DOHH2 (cell line): Measurements from ENCODE around the gene DHRS2.

Source experiments
- H3F3A ChIP-seq: fragments of 200-600 bp; sonication (generic), shearing (Covaris generic); 2 replicates; pipeline ENCODE4 v1.6.0; 2016; ENCODE audit warnings: antibody characterized with exemption, mild to moderate bottlenecking; ENCODE audit not compliant: control insufficient read depth, insufficient read depth
- H3K27ac ChIP-seq: fragments of 200-600 bp; sonication (generic); 2 replicates; pipeline ENCODE4 v1.5.1; 2014; ENCODE audit warnings: low read depth, mild to moderate bottlenecking, low read length, moderate library complexity
- H3K27me3 ChIP-seq: fragments of 200-600 bp; sonication (generic); 2 replicates; pipeline ENCODE4 v1.6.1; 2014; ENCODE audit warnings: mild to moderate bottlenecking, low read length, mixed read lengths; ENCODE audit not compliant: control insufficient read depth
- H3K36me3 ChIP-seq: fragments of 200-600 bp; sonication (generic); 2 replicates; pipeline ENCODE4 v1.6.1; 2014; ENCODE audit warnings: mild to moderate bottlenecking, low read length, moderate library complexity, mixed read lengths; ENCODE audit not compliant: control insufficient read depth
- H3K4me1 ChIP-seq: fragments of 200-600 bp; sonication (generic); 2 replicates; pipeline ENCODE4 v1.6.1; 2014; ENCODE audit warnings: mild to moderate bottlenecking, low read length, mixed read lengths; ENCODE audit not compliant: control insufficient read depth
- H3K4me2 ChIP-seq: fragments of 200-600 bp; sonication (generic); 2 replicates; pipeline ENCODE4 v1.6.0; 2014; ENCODE audit warnings: mild to moderate bottlenecking, low read length, moderate library complexity
- H3K4me3 ChIP-seq: fragments of 200-600 bp; sonication (generic); 2 replicates; pipeline ENCODE4 v1.5.1; 2014; ENCODE audit warnings: mild to moderate bottlenecking, low read length, mixed read lengths
- H3K79me2 ChIP-seq: fragments of 200-600 bp; sonication (generic); 2 replicates; pipeline ENCODE4 v1.6.1; 2014; ENCODE audit warnings: mild to moderate bottlenecking, low read length, mixed read lengths; ENCODE audit not compliant: control insufficient read depth
- H3K9me2 ChIP-seq: fragments of 200-600 bp; sonication (generic); replicated peaks from 2 replicates; pipeline ENCODE4 v1.6.1; 2014; ENCODE audit warnings: mild to moderate bottlenecking, low read length, mixed read lengths; ENCODE audit not compliant: control insufficient read depth
- H3K9me3 ChIP-seq: fragments of 200-600 bp; sonication (generic); 2 replicates; pipeline ENCODE4 v1.6.1; 2014; ENCODE audit warnings: antibody characterized with exemption, low read length, mixed read lengths; ENCODE audit not compliant: control insufficient read depth, insufficient read depth
- H4K20me1 ChIP-seq: fragments of 200-600 bp; sonication (generic); 2 replicates; pipeline ENCODE4 v1.6.0; 2014; ENCODE audit warnings: low read depth, mild to moderate bottlenecking, antibody characterized with exemption, low read length, moderate library complexity; ENCODE audit not compliant: control insufficient read depth, insufficient read depth
- EZH2phosphoT487 ChIP-seq: fragments of 200-600 bp; sonication (generic); IDR thresholded peaks from 2 replicates; pipeline ENCODE4 v1.6.1; 2017; ENCODE audit warnings: borderline replicate concordance, mild to moderate bottlenecking, antibody characterized with exemption, low read length, moderate library complexity, mixed read lengths
- TF ChIP-seq, protein P1 (sequence below): fragments of 200-600 bp; sonication (generic); IDR thresholded peaks from one replicate; pipeline ENCODE4 v1.5.1; 2014; ENCODE audit warnings: antibody characterized with exemption, mild to moderate bottlenecking, low read depth, low read length; ENCODE audit not compliant: poor library complexity, severe bottlenecking

The DHRS2 gene

GRCh38 chr14:23603103-23603502 is 33.1 kb upstream of the DHRS2 start:
- H3K27me3 ChIP-seq = no peaks in the 10 kb centered on the region
- no peak overlapping the region for H3K4me2 ChIP-seq
- H3K9me3 ChIP-seq = no peaks in the 10 kb centered on the region
- no peaks in the 10 kb centered on the region for H4K20me1 ChIP-seq
- no peaks in the 10 kb centered on the region for H3K36me3 ChIP-seq
- H3K4me3 ChIP-seq = no peak overlapping the region
- TF ChIP-seq EZH2phosphoT487 = no peak
- TF ChIP-seq, protein P1, sequence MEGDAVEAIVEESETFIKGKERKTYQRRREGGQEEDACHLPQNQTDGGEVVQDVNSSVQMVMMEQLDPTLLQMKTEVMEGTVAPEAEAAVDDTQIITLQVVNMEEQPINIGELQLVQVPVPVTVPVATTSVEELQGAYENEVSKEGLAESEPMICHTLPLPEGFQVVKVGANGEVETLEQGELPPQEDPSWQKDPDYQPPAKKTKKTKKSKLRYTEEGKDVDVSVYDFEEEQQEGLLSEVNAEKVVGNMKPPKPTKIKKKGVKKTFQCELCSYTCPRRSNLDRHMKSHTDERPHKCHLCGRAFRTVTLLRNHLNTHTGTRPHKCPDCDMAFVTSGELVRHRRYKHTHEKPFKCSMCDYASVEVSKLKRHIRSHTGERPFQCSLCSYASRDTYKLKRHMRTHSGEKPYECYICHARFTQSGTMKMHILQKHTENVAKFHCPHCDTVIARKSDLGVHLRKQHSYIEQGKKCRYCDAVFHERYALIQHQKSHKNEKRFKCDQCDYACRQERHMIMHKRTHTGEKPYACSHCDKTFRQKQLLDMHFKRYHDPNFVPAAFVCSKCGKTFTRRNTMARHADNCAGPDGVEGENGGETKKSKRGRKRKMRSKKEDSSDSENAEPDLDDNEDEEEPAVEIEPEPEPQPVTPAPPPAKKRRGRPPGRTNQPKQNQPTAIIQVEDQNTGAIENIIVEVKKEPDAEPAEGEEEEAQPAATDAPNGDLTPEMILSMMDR = no peak
- H3K4me1 ChIP-seq = no peaks in the 10 kb centered on the region
- no peaks in the 10 kb centered on the region for H3K9me2 ChIP-seq
- H3F3A ChIP-seq = no peaks in the 10 kb centered on the region
- no peak overlapping the region for H3K27ac ChIP-seq
- H3K79me2 ChIP-seq = no peaks in the 10 kb centered on the region

DNA sequence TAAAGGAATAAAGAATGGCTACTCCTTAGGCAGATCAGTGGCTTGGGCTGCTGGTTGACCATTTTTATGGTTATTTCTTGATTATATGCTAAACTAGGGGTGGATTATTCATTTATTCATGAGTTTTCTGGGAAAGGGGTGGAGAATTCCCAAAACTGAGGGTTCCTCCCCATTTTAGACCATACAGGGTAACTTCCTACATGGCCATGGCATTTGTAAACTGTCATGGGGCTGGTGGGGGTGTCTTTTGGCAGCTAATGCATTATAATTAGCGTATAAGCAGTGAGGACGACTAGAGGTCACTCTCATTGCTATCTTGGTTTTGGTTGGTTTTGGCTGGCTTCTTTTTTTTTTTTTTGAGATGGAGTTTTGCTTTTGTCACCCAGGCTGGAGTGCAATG is 32.0 kb upstream of the DHRS2 start:
- peaks cover 4% of the 10 kb centered on the region; the same call in 1 of the 2 replicates for H3K27me3 ChIP-seq
- no peaks in the 10 kb centered on the region for H3K9me3 ChIP-seq
- H3K4me2 ChIP-seq = no peak overlapping the region
- H3K27ac ChIP-seq = no peak overlapping the region
- H4K20me1 ChIP-seq = no peaks in the 10 kb centered on the region
- no peak overlapping the region for H3K4me3 ChIP-seq
- no peaks in the 10 kb centered on the region for H3F3A ChIP-seq
- H3K9me2 ChIP-seq = no peaks in the 10 kb centered on the region
- TF ChIP-seq EZH2phosphoT487 = no peak
- TF ChIP-seq, protein P1 = no peak
- no peaks in the 10 kb centered on the region for H3K4me1 ChIP-seq
- no peaks in the 10 kb centered on the region for H3K79me2 ChIP-seq
- no peaks in the 10 kb centered on the region for H3K36me3 ChIP-seq

DNA sequence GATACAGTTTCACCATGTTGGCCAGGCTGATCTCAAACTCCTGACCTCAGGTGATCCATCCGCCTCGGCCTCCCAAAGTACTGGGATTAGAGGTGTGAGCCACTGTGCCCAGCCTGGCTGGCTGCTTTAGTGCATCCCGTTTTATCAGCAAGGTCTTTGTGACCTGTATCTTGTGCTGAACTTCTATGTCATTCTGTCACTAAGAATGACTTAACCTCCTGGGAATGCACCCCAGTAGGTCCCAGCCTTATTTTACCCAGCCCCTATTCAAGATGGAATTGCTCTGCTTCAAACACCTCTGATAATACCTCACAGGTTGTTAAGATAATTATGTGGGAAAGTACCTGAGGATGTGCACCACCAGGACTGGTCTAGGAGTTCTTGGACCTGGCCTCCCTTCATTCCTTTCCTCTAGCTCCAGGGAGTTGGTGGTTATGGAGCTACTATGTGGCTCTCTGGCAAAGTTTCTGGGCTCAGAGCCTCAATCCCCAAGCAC is 31.4 kb upstream of the DHRS2 start:
- no peaks in the 10 kb centered on the region for H4K20me1 ChIP-seq

More for the DNA sequence above, 31.4 kb upstream of the DHRS2 start:
- no peaks in the 10 kb centered on the region for H3K79me2 ChIP-seq
- TF ChIP-seq EZH2phosphoT487 = no peak
- TF ChIP-seq, protein P1 = no peak
- H3F3A ChIP-seq = no peaks in the 10 kb centered on the region
- no peaks in the 10 kb centered on the region for H3K36me3 ChIP-seq
- peaks cover 4% of the 10 kb centered on the region; the same call in 1 of the 2 replicates for H3K27me3 ChIP-seq
- H3K4me2 ChIP-seq = no peak overlapping the region
- no peaks in the 10 kb centered on the region for H3K9me3 ChIP-seq
- H3K4me3 ChIP-seq = no peak overlapping the region
- H3K27ac ChIP-seq = no peak overlapping the region
- no peaks in the 10 kb centered on the region for H3K9me2 ChIP-seq
- H3K4me1 ChIP-seq = no peaks in the 10 kb centered on the region
